H1 (cell line): ENCODE data around the gene TAC4. TPM values are rescaled to one million over a fixed set of nuclear protein-coding genes. Genes with fewer than 3 reads are reported as not detected.

Experiments used
- CTCF ChIA-PET: fragments of 300-600 bp; sonication (Branson Sonifier 250); formaldehyde crosslinking; loops from one replicate; lab custom pipeline; 2021; ENCODE audit not compliant: partially characterized antibody; lab: Charles Lee
- POLR2A ChIA-PET: fragments of 300-600 bp; sonication (Branson Sonifier 250); formaldehyde crosslinking; loops from one replicate; lab custom pipeline; 2021; ENCODE audit warnings: inconsistent platforms; ENCODE audit not compliant: partially characterized antibody; lab: Charles Lee
- DNase-seq, 2 experiments: peaks; one replicate each; pipeline versions ENCODE4 v3.0.0 to v3.0.0-alpha.2; 2010 to 2022; ENCODE audit warnings: low spot score in 2 of 2, low read depth in 1 of 2, mixed read lengths in 1 of 2
- FAIRE-seq: peaks from 2 replicates; lab custom pipeline; 2011; peaks lifted over from hg19 to GRCh38; lab: Jason Lieb, UNC
- H2AFZ ChIP-seq: 2 replicates; pipeline ENCODE4 v1.8.1; 2012; ENCODE audit warnings: low read length, inconsistent platforms
- H2AK5ac ChIP-seq: 2 replicates; pipeline ENCODE4 v1.6.1; 2013; ENCODE audit warnings: low read depth, low read length
- H2BK120ac ChIP-seq: replicated peaks from 2 replicates; pipeline ENCODE3; 2013; ENCODE audit warnings: low read depth, low read length, inconsistent platforms
- H2BK12ac ChIP-seq: 2 replicates; pipeline ENCODE4 v1.6.1; 2013; ENCODE audit warnings: low read depth, low read length
- H2BK15ac ChIP-seq: 2 replicates; pipeline ENCODE4 v1.6.1; 2013; ENCODE audit warnings: low read length
- H2BK20ac ChIP-seq: 2 replicates; pipeline ENCODE4 v1.6.1; 2013; ENCODE audit warnings: low read length
- H2BK5ac ChIP-seq: 2 replicates; pipeline ENCODE4 v1.6.1; 2013; ENCODE audit warnings: low read depth, low read length
- H3K14ac ChIP-seq: 2 replicates; pipeline ENCODE4 v1.6.1; 2013; ENCODE audit warnings: inconsistent platforms; ENCODE audit not compliant: insufficient read length
- H3K18ac ChIP-seq: 2 replicates; pipeline ENCODE4 v1.6.1; 2013; ENCODE audit warnings: low read length; ENCODE audit errors: extremely low read depth
- H3K23ac ChIP-seq: 2 replicates; pipeline ENCODE4 v1.6.1; 2013; ENCODE audit warnings: inconsistent platforms; ENCODE audit not compliant: insufficient read length
- H3K23me2 ChIP-seq: 2 replicates; pipeline ENCODE4 v1.6.1; 2013; ENCODE audit warnings: low read depth, low read length
- H3K27ac ChIP-seq: 2 replicates; pipeline ENCODE4 v1.6.1; 2011; ENCODE audit warnings: low read depth, low read length, inconsistent platforms
- H3K27me3 ChIP-seq, 4 experiments: replicated peaks in 1 of 4; 1 replicate in 1 of 4; 2 replicates in 3 of 4; pipeline versions ENCODE4 v1.6.1 to v1.8.1; 2011 to 2013; ENCODE audit warnings: low read length in 3 of 4, mild to moderate bottlenecking in 3 of 4, inconsistent platforms in 2 of 4, mixed read lengths in 2 of 4, moderate library complexity in 1 of 4; ENCODE audit not compliant: control insufficient read depth in 3 of 4, insufficient read depth in 3 of 4; ENCODE audit errors: extremely low read depth in 1 of 4
- H3K36me3 ChIP-seq, 4 experiments: 2 replicates each; pipeline versions ENCODE4 v1.6.1 to v1.8.1; 2011 to 2013; ENCODE audit warnings: mild to moderate bottlenecking in 4 of 4, low read length in 3 of 4, moderate library complexity in 2 of 4, control low read depth in 1 of 4, inconsistent platforms in 1 of 4; ENCODE audit not compliant: insufficient read depth in 4 of 4, control insufficient read depth in 2 of 4
- H3K4ac ChIP-seq: replicated peaks from 2 replicates; pipeline ENCODE3; 2013; ENCODE audit warnings: low read length, low read depth, mixed read lengths, inconsistent platforms; ENCODE audit not compliant: insufficient read length
- H3K4me1 ChIP-seq, 4 experiments: replicated peaks in 1 of 4; 1 replicate in 1 of 4; 2 replicates in 3 of 4; pipeline versions ENCODE4 v1.6.1 to v1.8.1; 2011 to 2013; ENCODE audit warnings: low read length in 3 of 4, inconsistent platforms in 2 of 4, mixed read lengths in 1 of 4; ENCODE audit not compliant: insufficient read depth in 4 of 4, control insufficient read depth in 3 of 4
- H3K4me2 ChIP-seq, 2 experiments: 2 replicates each; pipeline versions ENCODE4 v1.6.1 to v1.8.1; 2011 to 2013; ENCODE audit warnings: low read depth in 2 of 2, low read length in 2 of 2, control low read depth in 1 of 2, inconsistent platforms in 1 of 2, mild to moderate bottlenecking in 1 of 2; ENCODE audit not compliant: insufficient read depth in 1 of 2
- H3K4me3 ChIP-seq, 4 experiments: fragments of 200-600, 300-600 bp in 1 of 4; sonication (generic), shearing (Covaris generic), sonication (Bioruptor Twin) in 1 of 4; 2 replicates each; pipeline versions ENCODE4 v1.5.1 to v1.8.1; 2011 to 2016; ENCODE audit warnings: low read length in 4 of 4, low read depth in 3 of 4, control low read depth in 2 of 4, inconsistent platforms in 2 of 4, mild to moderate bottlenecking in 2 of 4, mixed read lengths in 1 of 4, moderate library complexity in 1 of 4; ENCODE audit not compliant: insufficient read depth in 2 of 4; ENCODE audit errors: extremely low read depth in 1 of 4
- H3K56ac ChIP-seq: replicated peaks from 2 replicates; pipeline ENCODE3; 2013; ENCODE audit warnings: low read depth, mild to moderate bottlenecking, mixed read lengths, low read length, inconsistent platforms; ENCODE audit not compliant: insufficient read length
- H3K79me1 ChIP-seq: 2 replicates; pipeline ENCODE4 v1.6.1; 2013; ENCODE audit warnings: low read depth, low read length, control low read depth
- H3K79me2 ChIP-seq, 2 experiments: 2 replicates each; pipeline versions ENCODE4 v1.6.1 to v1.8.1; 2012 to 2013; ENCODE audit warnings: low read length in 2 of 2, mild to moderate bottlenecking in 2 of 2, inconsistent platforms in 1 of 2; ENCODE audit not compliant: insufficient read depth in 2 of 2, control insufficient read depth in 1 of 2
- H3K9ac ChIP-seq, 4 experiments: replicated peaks in 1 of 4; 1 replicate in 1 of 4; 2 replicates in 3 of 4; pipeline versions ENCODE4 v1.6.1 to v1.8.1; 2011 to 2013; ENCODE audit warnings: low read depth in 3 of 4, low read length in 3 of 4, control low read depth in 2 of 4, mild to moderate bottlenecking in 2 of 4, moderate library complexity in 2 of 4, inconsistent platforms in 1 of 4; ENCODE audit errors: extremely low read depth in 1 of 4
- H3K9me3 ChIP-seq, 2 experiments: 2 replicates each; pipeline versions ENCODE4 v1.6.1 to v1.8.1; 2012 to 2013; ENCODE audit warnings: mild to moderate bottlenecking in 2 of 2, moderate library complexity in 2 of 2, control low read depth in 1 of 2, inconsistent platforms in 1 of 2, low read depth in 1 of 2, low read length in 1 of 2, mixed read lengths in 1 of 2; ENCODE audit not compliant: insufficient read depth in 2 of 2
- H4K20me1 ChIP-seq, 2 experiments: replicated peaks in 1 of 2; 2 replicates each; pipeline versions ENCODE3 to v1.8.1; 2011 to 2013; ENCODE audit warnings: inconsistent platforms in 2 of 2, low read length in 2 of 2, mild to moderate bottlenecking in 1 of 2; ENCODE audit not compliant: insufficient read depth in 2 of 2, control insufficient read depth in 1 of 2
- H4K5ac ChIP-seq: 2 replicates; pipeline ENCODE4 v1.6.1; 2013; ENCODE audit warnings: low read length, low read depth, mixed read lengths, inconsistent platforms; ENCODE audit not compliant: insufficient read length
- H4K8ac ChIP-seq: 2 replicates; pipeline ENCODE4 v1.8.0; 2013; ENCODE audit warnings: mild to moderate bottlenecking, moderate library complexity, low read length, inconsistent platforms; ENCODE audit not compliant: insufficient read depth; ENCODE audit errors: extremely low read depth
- H4K91ac ChIP-seq: replicated peaks from 2 replicates; pipeline ENCODE3; 2013; ENCODE audit warnings: low read length, mixed read lengths, inconsistent platforms; ENCODE audit not compliant: insufficient read length
- EZH2 ChIP-seq: fragments of 200-600 bp; sonication (generic); IDR thresholded peaks from 2 replicates; pipeline ENCODE4 v1.7.1; 2012; ENCODE audit warnings: low read depth, mild to moderate bottlenecking, moderate library complexity, low read length, inconsistent platforms; ENCODE audit not compliant: severe bottlenecking
- POLR2AphosphoS5 ChIP-seq: IDR thresholded peaks from 2 replicates; pipeline ENCODE4 v1.6.1; 2011; ENCODE audit warnings: low read depth, low read length
- WGBS, 2 experiments: shearing (Covaris generic) in 1 of 2; methylation state at CpG; one replicate each; pipeline versions ENCODE4 v1.1.6 to v1.1.7; 2013 to 2015; ENCODE audit warnings: low lambda C conversion rate in 2 of 2, mixed read lengths in 2 of 2, inconsistent platforms in 1 of 2, low coverage in 1 of 2, missing lambda C conversion rate in 1 of 2; ENCODE audit not compliant: insufficient replicate concordance in 2 of 2, insufficient coverage in 1 of 2, insufficient read length in 1 of 2; ENCODE audit errors: extremely low coverage in 1 of 2, missing lambda C conversion rate in 1 of 2; 5-methylcytosine and 5-hydroxymethylcytosine counted together
- polyA plus RNA-seq, 7 experiments: library from polyadenylated mRNA; depleted of rRNA in 3 of 7; stranded (reverse) in 5 of 7; unstranded in 2 of 7; fragments of >200 nt in 5 of 7; fragments of 200-250 nt in 2 of 7; gene quantifications; 1 replicate in 5 of 7; 2 replicates in 1 of 7; 4 replicates in 1 of 7; pipeline versions ENCODE4 v1.2.1 to v1.2.3, GENCODE V29; 2011 to 2013; ENCODE audit warnings: missing spikeins in 2 of 7, mixed read lengths in 2 of 7
- total RNA-seq: library from RNA; stranded (reverse); fragmentation: NEBNext Ultra II Directional; extraction: Animal tissue kit (Norgen Biotek cat#: 25700); gene quantifications from 2 replicates; pipeline ENCODE4 v1.2.1, GENCODE V29; 2021

TAC4 gene
- total and polyA plus RNA-seq, 2 of the 8 experiments (the other 6 are each of a cell fraction or from before 2014, with no cell fraction given) = 0.15 TPM; not detected in 1

DNA sequence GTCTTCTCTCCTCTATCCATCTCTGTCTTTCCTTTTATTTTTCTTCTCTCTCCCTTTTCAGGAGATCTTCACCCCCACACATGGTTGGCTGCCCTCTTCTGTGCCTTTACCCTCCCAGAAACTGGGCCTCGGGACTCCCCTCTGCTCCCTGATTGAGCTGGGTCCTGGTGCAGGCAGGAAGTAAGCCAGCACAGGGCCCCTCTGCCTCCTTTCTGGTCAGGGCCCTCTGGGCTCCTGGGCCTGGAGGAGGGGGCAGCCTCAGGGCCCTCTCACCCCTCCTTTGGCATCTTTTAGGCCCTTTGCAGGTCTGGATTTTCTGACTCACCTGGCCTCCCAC is 21.1 kb upstream of the TAC4 start:
- Histone ChIP-seq H2AK5ac (no peak overlapping the region), H3K79me2 (no peaks in the 10 kb centered on the region)

More for the DNA sequence above, 21.1 kb upstream of the TAC4 start:
- no peak overlapping the region for H3K27ac ChIP-seq
- no peak overlapping the region for H3K56ac ChIP-seq
- no peak overlapping the region for H3K4me2 ChIP-seq
- H3K9me3 ChIP-seq = no peaks in the 10 kb centered on the region
- H2AFZ ChIP-seq = no peak overlapping the region
- ChIA-PET POLR2A (interaction anchor here (1.3 to 1.7 kb wide), 3 partner anchors 37 to 41 kb away, joined by 3 to 4 read pairs (median 3); no protein-coding TSS in a partner anchor), CTCF (interaction anchor here (0.9 to 13.4 kb wide), 8 partner anchors 9 to 132 kb away, joined by 3 to 217 read pairs (median 4); partner anchors contain the start of gene DLX3)
- no peak overlapping the region for H4K5ac ChIP-seq
- no peak overlapping the region for H2BK5ac ChIP-seq
- peaks cover 5% of the 10 kb centered on the region; the same call in 1 of the 2 replicates for H3K23me2 ChIP-seq
- H3K23ac ChIP-seq = no peak overlapping the region
- H3K18ac ChIP-seq = no peak overlapping the region
- H4K8ac ChIP-seq = no peak overlapping the region
- H3K9ac ChIP-seq = no peak overlapping the region
- no peaks in the 10 kb centered on the region; a peak in 1 of 7 replicates for H3K27me3 ChIP-seq
- no peak overlapping the region for H4K91ac ChIP-seq
- WGBS, 2 experiments = 90% methylated on average over 1 of the region's 1 CpG; no CpG with 5 or more reads in 1 of the 2 experiments
- FAIRE-seq = no peak
- H3K36me3 ChIP-seq = no peaks in the 10 kb centered on the region
- H2BK20ac ChIP-seq = no peak overlapping the region
- H4K20me1 ChIP-seq = no peaks in the 10 kb centered on the region
- no peak overlapping the region for H2BK15ac ChIP-seq
- H2BK120ac ChIP-seq = no peak overlapping the region
- peaks cover 0 to 23% (median 21%) of the 10 kb centered on the region in 4 experiments; a peak in 6 of 7 replicates for H3K4me1 ChIP-seq
- no peak overlapping the region for H3K14ac ChIP-seq
- H3K4ac ChIP-seq = no peak overlapping the region
- no peak overlapping the region for H2BK12ac ChIP-seq
- TF ChIP-seq EZH2 = no peak
- TF ChIP-seq POLR2AphosphoS5 = no peak
- H3K4me3 ChIP-seq = no peak overlapping the region
- no peaks in the 10 kb centered on the region for H3K79me1 ChIP-seq
- DNase-seq = no peak
